Adrenal gland (tissue), 5 donors: Measurements from ENCODE around the gene FAR2.

Experiments
- CTCF ChIP-seq, 6 experiments: fragments of 450-650 bp in 4 of 6; fragments of 200-600 bp in 2 of 6; sonication (generic) in 1 of 6; IDR thresholded peaks; 1 replicate in 5 of 6; 2 replicates in 1 of 6; pipeline versions ENCODE4 v1.5.1 to v1.8.0; 2016 to 2021; ENCODE audit warnings: antibody characterized with exemption in 6 of 6, mild to moderate bottlenecking in 2 of 6, moderate library complexity in 1 of 6
- POLR2A ChIP-seq, 2 donors: fragments of 450-650 bp; IDR thresholded peaks; one replicate each; pipeline ENCODE4 v1.6.1; 2017; ENCODE audit warnings: antibody characterized with exemption in 2 of 2, mild to moderate bottlenecking in 2 of 2, moderate library complexity in 1 of 2
- donor health status: DM: no; HTN: no; CAD: no.

- TF ChIP-seq CTCF (IDR thresholded peaks at IDR 0.05) (no peak), POLR2A (IDR thresholded peaks at IDR 0.05) (no peak)
These were observed 167.7 kb downstream of the FAR2 start for GRCh38 chr12:29316752-29317151.
